PFSK-1 (cell line): Measurements from ENCODE around the gene SIRT2.

ENCODE experiments used
- FOXP2 ChIP-seq: optimal IDR thresholded peaks from 2 replicates; pipeline ENCODE3; 2011; ENCODE audit warnings: borderline replicate concordance, control low read depth, inconsistent platforms; ENCODE audit not compliant: insufficient read depth; ENCODE audit errors: extremely low read length, extremely low read depth
- POLR2AphosphoS5 ChIP-seq: IDR thresholded peaks from 2 replicates; pipeline ENCODE4 v1.6.1; 2012; ENCODE audit warnings: low read depth, mild to moderate bottlenecking, control low read depth, low read length, moderate library complexity
- SIN3A ChIP-seq: IDR thresholded peaks from 2 replicates; pipeline ENCODE4 v1.6.1; 2012; ENCODE audit warnings: mild to moderate bottlenecking, low read length, moderate library complexity, borderline replicate concordance; ENCODE audit not compliant: insufficient read depth
- TAF1 ChIP-seq: IDR thresholded peaks from 2 replicates; pipeline ENCODE4 v1.6.1; 2012; ENCODE audit warnings: low read length, control low read depth, borderline replicate concordance; ENCODE audit not compliant: insufficient read depth
- TF ChIP-seq, protein P1 (sequence below), 2 experiments: IDR thresholded peaks; 2 replicates each; pipeline versions ENCODE4 v1.6.1 to v1.8.0; 2011 to 2012; ENCODE audit warnings: low read depth in 2 of 2, low read length in 2 of 2, control low read depth in 1 of 2, inconsistent platforms in 1 of 2, mild to moderate bottlenecking in 1 of 2, moderate library complexity in 1 of 2; ENCODE audit not compliant: insufficient read depth in 1 of 2

DNA sequence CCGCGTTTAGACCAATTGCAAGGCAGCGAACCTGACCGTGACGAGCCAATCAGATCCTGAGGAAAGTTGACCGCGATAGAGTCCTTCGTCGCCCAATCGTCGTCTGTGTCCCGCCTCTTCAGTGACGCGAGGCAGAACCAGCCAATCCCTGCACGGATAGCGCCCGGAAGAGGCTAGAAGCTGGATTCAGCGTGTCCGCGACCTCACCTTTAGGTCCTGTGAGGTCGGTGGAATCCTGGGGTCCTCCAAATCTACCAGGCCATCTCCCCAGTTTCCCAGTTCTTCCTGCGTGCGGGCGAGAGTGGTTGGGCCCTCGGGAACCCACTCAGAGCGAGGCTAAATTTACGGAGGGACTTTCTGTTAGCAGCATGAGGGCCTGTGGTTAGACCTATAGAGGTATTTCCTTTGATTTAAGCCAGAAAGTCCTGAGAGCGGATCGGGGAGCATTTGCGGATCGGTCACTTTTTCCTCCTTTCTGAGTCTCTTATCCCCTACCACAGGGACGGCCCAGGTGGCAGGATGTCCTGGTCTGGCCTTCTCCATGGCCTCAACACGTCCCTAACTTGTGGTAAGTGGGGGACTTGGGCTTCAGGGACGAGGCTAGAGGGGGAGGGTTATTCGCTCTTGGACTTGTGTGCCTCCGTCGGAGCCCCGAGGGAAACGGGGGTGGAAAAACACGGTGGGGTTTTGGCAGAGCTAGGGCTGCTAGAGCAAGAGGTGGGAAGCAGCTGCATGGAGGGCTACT is 31.5 kb upstream of the SIRT2 start, which contains the start of gene MRPS12:
- TF ChIP-seq FOXP2 (no peak), POLR2AphosphoS5 (peak; percentile 96), SIN3A (no peak), TAF1 (peak; percentile 25; the same call in 1 of the 2 replicates)
- TF ChIP-seq, protein P1, sequence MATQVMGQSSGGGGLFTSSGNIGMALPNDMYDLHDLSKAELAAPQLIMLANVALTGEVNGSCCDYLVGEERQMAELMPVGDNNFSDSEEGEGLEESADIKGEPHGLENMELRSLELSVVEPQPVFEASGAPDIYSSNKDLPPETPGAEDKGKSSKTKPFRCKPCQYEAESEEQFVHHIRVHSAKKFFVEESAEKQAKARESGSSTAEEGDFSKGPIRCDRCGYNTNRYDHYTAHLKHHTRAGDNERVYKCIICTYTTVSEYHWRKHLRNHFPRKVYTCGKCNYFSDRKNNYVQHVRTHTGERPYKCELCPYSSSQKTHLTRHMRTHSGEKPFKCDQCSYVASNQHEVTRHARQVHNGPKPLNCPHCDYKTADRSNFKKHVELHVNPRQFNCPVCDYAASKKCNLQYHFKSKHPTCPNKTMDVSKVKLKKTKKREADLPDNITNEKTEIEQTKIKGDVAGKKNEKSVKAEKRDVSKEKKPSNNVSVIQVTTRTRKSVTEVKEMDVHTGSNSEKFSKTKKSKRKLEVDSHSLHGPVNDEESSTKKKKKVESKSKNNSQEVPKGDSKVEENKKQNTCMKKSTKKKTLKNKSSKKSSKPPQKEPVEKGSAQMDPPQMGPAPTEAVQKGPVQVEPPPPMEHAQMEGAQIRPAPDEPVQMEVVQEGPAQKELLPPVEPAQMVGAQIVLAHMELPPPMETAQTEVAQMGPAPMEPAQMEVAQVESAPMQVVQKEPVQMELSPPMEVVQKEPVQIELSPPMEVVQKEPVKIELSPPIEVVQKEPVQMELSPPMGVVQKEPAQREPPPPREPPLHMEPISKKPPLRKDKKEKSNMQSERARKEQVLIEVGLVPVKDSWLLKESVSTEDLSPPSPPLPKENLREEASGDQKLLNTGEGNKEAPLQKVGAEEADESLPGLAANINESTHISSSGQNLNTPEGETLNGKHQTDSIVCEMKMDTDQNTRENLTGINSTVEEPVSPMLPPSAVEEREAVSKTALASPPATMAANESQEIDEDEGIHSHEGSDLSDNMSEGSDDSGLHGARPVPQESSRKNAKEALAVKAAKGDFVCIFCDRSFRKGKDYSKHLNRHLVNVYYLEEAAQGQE (IDR thresholded peaks at IDR 0.05; ENCODE audit: insufficient read depth in 1 of 2, low read depth in 2 of 2, low read length in 2 of 2) = no peak
